Activated CD8-positive, alpha-beta T cell treated with anti-CD3 and anti-CD28 coated beads for 36 hours (primary cell): ENCODE results near the gene SASH1. TPM values are rescaled to one million over a fixed set of nuclear protein-coding genes. Genes with fewer than 3 reads are reported as not detected.

ENCODE experiments used
- ATAC-seq: fragments of 200-7000 bp; cut with Tn5 transposase; one replicate; pipeline ENCODE4 v1.10.0; 2021; ENCODE audit warnings: mild to moderate bottlenecking, moderate library complexity
- CTCF ChIA-PET: fragments of 350-600 bp; sonication (Branson Sonifier 250); formaldehyde crosslinking; loops from one replicate; lab custom pipeline; 2021; ENCODE audit warnings: antibody characterized with exemption; lab: Charles Lee
- POLR2A ChIA-PET: fragments of 350-600 bp; sonication (Branson Sonifier 250); formaldehyde crosslinking; loops from one replicate; lab custom pipeline; 2021; ENCODE audit warnings: antibody characterized with exemption; lab: Charles Lee
- DNase-seq: peaks from one replicate; pipeline ENCODE4 v3.0.0-alpha.2; 2020
- H3K27ac Mint-ChIP-seq: one replicate; pipeline ENCODE4 v1.8.0; 2021; ENCODE audit warnings: mild to moderate bottlenecking, mixed read lengths
- H3K27me3 Mint-ChIP-seq: one replicate; pipeline ENCODE4 v1.8.0; 2021; ENCODE audit warnings: mixed read lengths
- H3K36me3 Mint-ChIP-seq: one replicate; pipeline ENCODE4 v1.8.0; 2021; ENCODE audit warnings: low read depth, mixed read lengths
- H3K4me1 Mint-ChIP-seq: one replicate; pipeline ENCODE4 v1.8.0; 2021; ENCODE audit warnings: low read depth, mixed read lengths
- H3K4me3 Mint-ChIP-seq: one replicate; pipeline ENCODE4 v1.8.0; 2021; ENCODE audit warnings: mild to moderate bottlenecking, moderate library complexity, mixed read lengths
- H3K9me3 Mint-ChIP-seq: one replicate; pipeline ENCODE4 v1.8.0; 2021; ENCODE audit warnings: mixed read lengths
- CTCF ChIP-seq: fragments of 200-600 bp; IDR thresholded peaks from one replicate; pipeline ENCODE4 v1.8.0; 2022; ENCODE audit warnings: antibody characterized with exemption, mild to moderate bottlenecking
- intact Hi-C: fragments of 100-400 bp; cut with micrococcal nuclease; formaldehyde crosslinking; loops from one replicate; pipeline ENCODE4 v1.10.0; 2022
- total RNA-seq, 2 experiments: library from RNA; stranded (reverse); gene quantifications; one replicate each; pipeline ENCODE4 v1.2.3, GENCODE V29; 2021

Gene SASH1
- total RNA-seq = under 1 TPM; 0.04 to 0.05 TPM

- ChIA-PET POLR2A (no interaction called here), CTCF (no interaction called here)
- DNase-seq (peak; percentile 19), ATAC-seq (peak; percentile 45)
- intact Hi-C loops = no loop called here
- no peak for TF ChIP-seq CTCF
- Mint-ChIP-seq H3K9me3 (no peaks in the 10 kb centered on the region), H3K27ac (no peak within 1 kb of the TSS), H3K4me3 (peak within 1 kb of the TSS; percentile 48), H3K4me1 (peaks cover 7% of the 10 kb centered on the region), H3K27me3 (peaks cover 42% of the 10 kb centered on the region), H3K36me3 (no peaks in the 10 kb centered on the region)
These were observed at the start of gene SASH1 for GRCh38 chr6:148342350-148343046. SASH1 (plus strand) TSS chr6:148342838; CDS start chr6:148343068, 230 bp downstream.

- Mint-ChIP-seq H3K27me3 (peaks cover 3% of the 10 kb centered on the region), H3K36me3 (no peaks in the 10 kb centered on the region), H3K27ac (no peak overlapping the region), H3K4me3 (no peak overlapping the region), H3K9me3 (no peaks in the 10 kb centered on the region), H3K4me1 (no peaks in the 10 kb centered on the region)
- ATAC-seq (no peak), DNase-seq (no peak)
- no peak for TF ChIP-seq CTCF
- ChIA-PET CTCF (no interaction called here), POLR2A (no interaction called here)
- intact Hi-C loops = no loop called here
These were observed 49.2 kb upstream of the SASH1 start for GRCh38 chr6:148293181-148293995.

- H3K4me1 Mint-ChIP-seq = no peaks in the 10 kb centered on the region
- no peaks in the 10 kb centered on the region for H3K36me3 Mint-ChIP-seq
- ChIA-PET CTCF (no interaction called here), POLR2A (no interaction called here)
- intact Hi-C loops = no loop called here
- no peak overlapping the region for H3K27ac Mint-ChIP-seq
- DNase-seq = no peak
- ATAC-seq = no peak
- no peak overlapping the region for H3K4me3 Mint-ChIP-seq
- H3K27me3 Mint-ChIP-seq = peaks cover 3% of the 10 kb centered on the region
- no peak for TF ChIP-seq CTCF
- no peaks in the 10 kb centered on the region for H3K9me3 Mint-ChIP-seq
These were observed 48.6 kb upstream of the SASH1 start for GRCh38 chr6:148294059-148294458.

- Mint-ChIP-seq H3K27ac (no peak overlapping the region), H3K9me3 (no peaks in the 10 kb centered on the region), H3K4me3 (no peak overlapping the region), H3K27me3 (peaks cover 3% of the 10 kb centered on the region), H3K36me3 (no peaks in the 10 kb centered on the region), H3K4me1 (no peaks in the 10 kb centered on the region)
- POLR2A ChIA-PET = no interaction called here
- CTCF ChIA-PET = no interaction called here
- DNase-seq = no peak
- intact Hi-C loops = no loop called here
- no peak for ATAC-seq
- TF ChIP-seq CTCF = no peak
These were observed 47.3 kb upstream of the SASH1 start for GRCh38 chr6:148295261-148295887.

GRCh38 chr6:148296771-148297170 is 45.9 kb upstream of the SASH1 start:
- ATAC-seq = no peak
- Mint-ChIP-seq H3K9me3 (no peaks in the 10 kb centered on the region), H3K27ac (no peak overlapping the region), H3K4me1 (no peaks in the 10 kb centered on the region), H3K27me3 (peaks cover 2% of the 10 kb centered on the region), H3K36me3 (no peaks in the 10 kb centered on the region), H3K4me3 (no peak overlapping the region)
- TF ChIP-seq CTCF = no peak
- POLR2A ChIA-PET = no interaction called here
- DNase-seq = no peak
- intact Hi-C loops = no loop called here
- CTCF ChIA-PET = no interaction called here
